SK-N-SH (cell line): ENCODE data around the gene MINDY4. TPM values are rescaled to one million over a fixed set of nuclear protein-coding genes. Genes with fewer than 3 reads are reported as not detected.

ENCODE experiments used
- CTCF ChIA-PET: fragments of 300-600, 350-600 bp; formaldehyde crosslinking; extraction: SDS; loops from one replicate; lab custom pipeline; 2021; lab: Yijun Ruan, JAX
- POLR2A ChIA-PET: fragments of 350-600 bp; sonication (Branson Sonifier 250); formaldehyde crosslinking; extraction: SDS; loops from one replicate; lab custom pipeline; 2020; ENCODE audit warnings: antibody characterized with exemption, inconsistent platforms; lab: Yijun Ruan, JAX
- DNase-seq: peaks from one replicate; pipeline ENCODE4 v3.0.0; 2012
- H2AFZ ChIP-seq: fragments of 200-600 bp; sonication (generic); 2 replicates; pipeline ENCODE4 v1.8.1; 2016; ENCODE audit warnings: antibody characterized with exemption, mild to moderate bottlenecking, low read depth
- H3F3A ChIP-seq: fragments of 200-600 bp; sonication (generic); replicated peaks from 2 replicates; pipeline ENCODE3; 2016; ENCODE audit warnings: antibody characterized with exemption, mild to moderate bottlenecking; ENCODE audit not compliant: insufficient read depth
- H3K27ac ChIP-seq, 2 experiments: fragments of 200-500 bp in 1 of 2; fragments of 200-600 bp in 1 of 2; sonication (Bioruptor generic) in 1 of 2; sonication (generic), shearing (Covaris generic) in 1 of 2; 2 replicates each; pipeline versions ENCODE4 v1.5.1 to v1.6.1; 2014 to 2016; ENCODE audit warnings: low read depth in 2 of 2, inconsistent platforms in 1 of 2, low read length in 1 of 2, mild to moderate bottlenecking in 1 of 2, mixed read lengths in 1 of 2
- H3K27me3 ChIP-seq: fragments of 200-600 bp; sonication (generic), shearing (Covaris generic); 2 replicates; pipeline ENCODE4 v1.6.1; 2016; ENCODE audit warnings: mixed run types; ENCODE audit not compliant: insufficient read depth
- H3K36me3 ChIP-seq, 2 experiments: fragments of 200-500 bp in 1 of 2; fragments of 200-600 bp in 1 of 2; sonication (Bioruptor generic) in 1 of 2; sonication (generic) in 1 of 2; replicated peaks in 1 of 2; 2 replicates each; pipeline versions ENCODE3 to v1.5.1; 2014 to 2016; ENCODE audit warnings: low read length in 1 of 2, mild to moderate bottlenecking in 1 of 2; ENCODE audit not compliant: insufficient read depth in 2 of 2, control insufficient read depth in 1 of 2
- H3K4me1 ChIP-seq, 2 experiments: fragments of 200-500 bp in 1 of 2; fragments of 200-600 bp in 1 of 2; sonication (Bioruptor generic) in 1 of 2; sonication (generic), shearing (Covaris generic) in 1 of 2; 2 replicates each; pipeline versions ENCODE4 v1.5.1 to v1.6.1; 2014 to 2016; ENCODE audit warnings: low read depth in 1 of 2, low read length in 1 of 2, mixed run types in 1 of 2; ENCODE audit not compliant: insufficient read depth in 2 of 2, control insufficient read depth in 1 of 2
- H3K4me2 ChIP-seq: fragments of 200-600 bp; sonication (generic), shearing (Covaris generic); 2 replicates; pipeline ENCODE4 v1.6.1; 2017; ENCODE audit warnings: mixed run types
- H3K4me3 ChIP-seq, 2 experiments: fragments of 200-500 bp in 1 of 2; fragments of 200-600 bp in 1 of 2; sonication (Bioruptor generic) in 1 of 2; sonication (generic), shearing (Covaris generic) in 1 of 2; 2 replicates each; pipeline versions ENCODE4 v1.5.1 to v1.8.1; 2014 to 2016; ENCODE audit warnings: low read depth in 2 of 2, inconsistent platforms in 1 of 2, low read length in 1 of 2, mild to moderate bottlenecking in 1 of 2, mixed read lengths in 1 of 2, moderate library complexity in 1 of 2
- H3K79me2 ChIP-seq: fragments of 200-600 bp; sonication (generic); 2 replicates; pipeline ENCODE4 v1.8.1; 2017; ENCODE audit warnings: mild to moderate bottlenecking; ENCODE audit not compliant: insufficient read depth
- H3K9ac ChIP-seq: fragments of 200-600 bp; sonication (generic); 2 replicates; pipeline ENCODE4 v1.6.1; 2017; ENCODE audit warnings: mixed run types
- H3K9me2 ChIP-seq: fragments of 200-600 bp; sonication (generic); 2 replicates; pipeline ENCODE4 v1.6.1; 2017; ENCODE audit warnings: mixed run types
- H3K9me3 ChIP-seq: fragments of 200-600 bp; sonication (generic); 2 replicates; pipeline ENCODE4 v1.6.1; 2017; ENCODE audit warnings: mixed run types, mild to moderate bottlenecking, moderate library complexity
- H4K20me1 ChIP-seq: fragments of 200-600 bp; sonication (generic); 2 replicates; pipeline ENCODE4 v1.6.1; 2017; ENCODE audit warnings: mild to moderate bottlenecking, mixed run types; ENCODE audit not compliant: insufficient read depth
- CHD2 ChIP-seq: fragments of 150-350 bp; IDR thresholded peaks from 2 replicates; pipeline ENCODE4 v1.6.1; 2018; ENCODE audit warnings: low read length; ENCODE audit not compliant: partially characterized antibody
- EP300 ChIP-seq, 2 experiments: IDR thresholded peaks; 2 replicates each; pipeline versions ENCODE4 v1.4.0 to v1.6.1; 2012; ENCODE audit warnings: borderline replicate concordance in 1 of 2, low read depth in 1 of 2, low read length in 1 of 2
- FOXJ3 ChIP-seq: sonication (generic); formaldehyde crosslinking; IDR thresholded peaks from 2 replicates; pipeline ENCODE4 v1.5.1; 2020; ENCODE audit warnings: mild to moderate bottlenecking, missing genetic modification reagents
- GABPA ChIP-seq: IDR thresholded peaks from 2 replicates; pipeline ENCODE4 v1.4.0; 2012; ENCODE audit warnings: low read depth, mild to moderate bottlenecking
- MEF2A ChIP-seq: IDR thresholded peaks from 2 replicates; pipeline ENCODE4 v1.4.0; 2012; ENCODE audit warnings: low read depth, borderline replicate concordance
- MXI1 ChIP-seq: IDR thresholded peaks from 2 replicates; pipeline ENCODE4 v1.6.1; 2012; ENCODE audit warnings: mild to moderate bottlenecking, low read depth, low read length, improper control_type of control experiment
- RXRA ChIP-seq: IDR thresholded peaks from 2 replicates; pipeline ENCODE4 v1.4.0; 2012; ENCODE audit warnings: low read depth, mild to moderate bottlenecking, borderline replicate concordance
- SIN3A ChIP-seq: IDR thresholded peaks from 2 replicates; pipeline ENCODE4 v1.6.1; 2012; ENCODE audit warnings: low read depth, mild to moderate bottlenecking, low read length, moderate library complexity, borderline replicate concordance
- TEAD4 ChIP-seq: IDR thresholded peaks from 2 replicates; pipeline ENCODE4 v1.4.0; 2012; ENCODE audit warnings: mild to moderate bottlenecking, borderline replicate concordance; ENCODE audit not compliant: insufficient read depth
- YY1 ChIP-seq: IDR thresholded peaks from 2 replicates; pipeline ENCODE4 v1.4.0; 2012; ENCODE audit warnings: low read depth, mild to moderate bottlenecking
- WGBS: methylation state at CpG from one replicate; pipeline ENCODE4 v1.1.6; 2017; ENCODE audit warnings: low lambda C conversion rate; 5-methylcytosine and 5-hydroxymethylcytosine counted together
- polyA plus RNA-seq, 3 experiments: library from polyadenylated mRNA; depleted of rRNA; stranded (reverse); fragments of >200 nt; gene quantifications; 2 replicates each; pipeline ENCODE4 v1.2.3, GENCODE V29; 2012
- TF ChIP-seq, protein P1 (sequence below): fragments of 150-350 bp; IDR thresholded peaks from 2 replicates; pipeline ENCODE4 v1.6.1; 2016; ENCODE audit warnings: mild to moderate bottlenecking, low read depth, low read length

Gene MINDY4
- polyA plus RNA-seq, 1 of the 3 experiments (the other 2 are of a cell fraction) = 1.8 TPM

DNA sequence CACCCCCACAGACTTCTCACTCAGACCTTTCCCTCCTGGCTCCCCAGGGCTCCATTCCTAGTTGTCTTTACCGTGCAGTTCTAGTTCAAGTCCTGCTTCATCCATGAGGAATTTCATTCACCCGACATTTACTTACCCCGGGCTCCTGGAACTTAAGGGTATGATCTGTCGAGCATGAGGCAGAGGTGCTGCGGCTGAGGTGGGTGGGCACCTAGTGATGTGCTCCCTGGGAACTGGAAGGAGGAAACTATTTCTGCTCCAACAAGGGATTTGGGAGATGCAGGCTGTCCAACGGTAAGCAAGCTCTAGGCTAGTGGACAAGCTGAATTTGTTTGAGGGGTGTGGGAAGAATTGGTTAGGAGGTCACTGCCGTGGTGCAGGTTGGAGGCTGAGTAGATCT lies 110.2 kb downstream of the MINDY4 start:
- H3K9me2 ChIP-seq = no peaks in the 10 kb centered on the region
- TF ChIP-seq TEAD4 (no peak), YY1 (no peak)
- H2AFZ ChIP-seq = no peak overlapping the region
- no peaks in the 10 kb centered on the region for H3K36me3 ChIP-seq
- ChIA-PET CTCF (interaction anchor here (0.9 to 2.3 kb wide), 4 partner anchors 57 to 253 kb away, joined by 4 to 7 read pairs (median 5); partner anchors contain the start of genes CRHR2 and GHRHR), POLR2A (interaction anchor here (0.5 kb wide), 1 partner anchor 16 kb away, joined by 3 read pairs; no protein-coding TSS in a partner anchor)
- no peak overlapping the region for H3K27ac ChIP-seq
- no peaks in the 10 kb centered on the region for H4K20me1 ChIP-seq
- H3K79me2 ChIP-seq = no peaks in the 10 kb centered on the region
- H3K4me1 ChIP-seq = peaks cover 0 to 29% of the 10 kb centered on the region in 2 experiments; a peak in 2 of 4 replicates
- 92% methylated on average over 7 of the region's 7 CpGs for WGBS
- H3K4me3 ChIP-seq = no peak overlapping the region
- no peak overlapping the region for H3K9ac ChIP-seq
- DNase-seq = no peak
- H3K27me3 ChIP-seq = no peaks in the 10 kb centered on the region
- H3K9me3 ChIP-seq = no peaks in the 10 kb centered on the region
- no peaks in the 10 kb centered on the region for H3F3A ChIP-seq
- H3K4me2 ChIP-seq = no peak overlapping the region

DNA sequence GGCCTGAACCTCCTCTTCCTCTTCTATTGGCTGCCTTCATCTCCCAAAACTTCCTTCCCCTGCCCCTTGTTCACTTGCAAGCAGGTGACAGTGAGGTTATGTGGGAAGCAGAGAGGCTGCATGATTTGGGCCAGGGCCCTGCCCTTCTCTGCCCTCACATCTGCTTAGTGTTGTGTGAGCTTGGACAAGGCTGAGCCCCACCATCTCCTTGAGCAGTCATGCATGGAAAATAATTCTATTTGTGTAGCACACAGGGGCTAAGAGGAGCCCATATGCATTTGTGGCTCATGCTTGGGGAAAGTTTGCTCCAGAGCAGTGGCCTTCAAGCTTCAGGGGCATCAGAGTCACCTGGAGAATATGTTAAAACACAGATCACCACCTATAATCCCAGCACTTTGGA lies 113.7 kb downstream of the MINDY4 start:
- ChIA-PET CTCF (interaction anchor here (0.6 to 1.9 kb wide), 7 partner anchors 10 to 238 kb away, joined by 3 to 6 read pairs (median 4); no protein-coding TSS in a partner anchor), POLR2A (interaction anchor here (0.6 kb wide), 1 partner anchor 620 kb away, joined by 3 read pairs; no protein-coding TSS in a partner anchor)
- Histone ChIP-seq H3K4me1 (peaks cover 7 to 57% of the 10 kb centered on the region in 2 experiments; a peak in 3 of 4 replicates), H3K27me3 (no peaks in the 10 kb centered on the region), H3K4me2 (no peak overlapping the region), H3K79me2 (no peaks in the 10 kb centered on the region), H3K27ac (peak overlapping the region in 1 of 2 experiments; percentile 11; a peak in 1 of 4 replicates), H3K36me3 (no peaks in the 10 kb centered on the region), H3K9me3 (no peaks in the 10 kb centered on the region), H3K9me2 (no peaks in the 10 kb centered on the region), H3F3A (peaks cover 14% of the 10 kb centered on the region), H3K9ac (no peak overlapping the region), H4K20me1 (no peaks in the 10 kb centered on the region), H3K4me3 (no peak overlapping the region), H2AFZ (no peak overlapping the region)
- TF ChIP-seq, protein P1, sequence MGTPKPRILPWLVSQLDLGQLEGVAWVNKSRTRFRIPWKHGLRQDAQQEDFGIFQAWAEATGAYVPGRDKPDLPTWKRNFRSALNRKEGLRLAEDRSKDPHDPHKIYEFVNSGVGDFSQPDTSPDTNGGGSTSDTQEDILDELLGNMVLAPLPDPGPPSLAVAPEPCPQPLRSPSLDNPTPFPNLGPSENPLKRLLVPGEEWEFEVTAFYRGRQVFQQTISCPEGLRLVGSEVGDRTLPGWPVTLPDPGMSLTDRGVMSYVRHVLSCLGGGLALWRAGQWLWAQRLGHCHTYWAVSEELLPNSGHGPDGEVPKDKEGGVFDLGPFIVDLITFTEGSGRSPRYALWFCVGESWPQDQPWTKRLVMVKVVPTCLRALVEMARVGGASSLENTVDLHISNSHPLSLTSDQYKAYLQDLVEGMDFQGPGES = no peak
- no peak for DNase-seq

DNA sequence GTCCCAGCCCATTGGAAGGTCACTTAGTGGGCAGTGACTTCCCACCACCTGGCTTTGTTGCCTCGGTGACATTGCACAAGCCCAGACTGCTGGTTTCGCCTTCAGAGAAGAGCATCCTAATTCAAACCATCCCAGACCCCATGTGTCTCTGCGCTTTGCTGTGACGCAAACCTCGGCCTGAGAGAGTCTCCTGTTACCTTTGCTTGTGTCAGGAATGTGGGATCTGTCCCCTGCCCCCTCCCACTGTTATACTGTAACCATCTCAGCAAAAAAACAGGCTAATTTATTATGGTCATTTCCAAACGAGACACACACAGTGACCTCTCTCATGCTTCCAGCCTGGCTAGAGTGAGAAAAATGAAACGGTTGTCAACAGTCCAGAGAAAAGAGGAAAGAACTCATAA lies 115.4 kb downstream of the MINDY4 start:
- TF ChIP-seq SIN3A (no peak), GABPA (no peak), MEF2A (no peak), RXRA (no peak), EP300 (IDR thresholded peaks at IDR 0.05; ENCODE audit: borderline replicate concordance in 1 of 2, low read depth in 1 of 2, low read length in 1 of 2) (peak in 1 of 2 experiments; percentile 55; a peak in 1 of 4 replicates), MXI1 (peak; percentile 78), FOXJ3 (CRISPR knock-in tag) (0 out of 2 replicates have a peak, but pooled peaks have one; percentile 40), CHD2 (peak; percentile 13)
- TF ChIP-seq, protein P1 = no peak
- H3K27me3 ChIP-seq = no peaks in the 10 kb centered on the region
- H3K4me1 ChIP-seq = peaks cover 7 to 50% of the 10 kb centered on the region in 2 experiments; a peak in 3 of 4 replicates
- H3K4me2 ChIP-seq = no peak overlapping the region
- 66% methylated on average over 7 of the region's 7 CpGs for WGBS
- H3K9me3 ChIP-seq = no peaks in the 10 kb centered on the region
- no peak overlapping the region for H3K4me3 ChIP-seq
- no peak overlapping the region for H3K9ac ChIP-seq
- no peaks in the 10 kb centered on the region for H3K36me3 ChIP-seq
- H4K20me1 ChIP-seq = no peaks in the 10 kb centered on the region
- peak overlapping the region in 1 of 2 experiments; percentile 92; a peak in 2 of 4 replicates for H3K27ac ChIP-seq
- no peak overlapping the region for H2AFZ ChIP-seq
- peak; percentile 79 for DNase-seq
- ChIA-PET CTCF (interaction anchor here (1.1 to 2.3 kb wide), 7 partner anchors 19 to 236 kb away, joined by 4 to 7 read pairs (median 5); no protein-coding TSS in a partner anchor), POLR2A (interaction anchor here (1.0 kb wide), 4 partner anchors 12 to 31 kb away, joined by 3 to 4 read pairs (median 3); no protein-coding TSS in a partner anchor)
- no peaks in the 10 kb centered on the region for H3K79me2 ChIP-seq
- H3K9me2 ChIP-seq = no peaks in the 10 kb centered on the region
- peaks cover 14% of the 10 kb centered on the region for H3F3A ChIP-seq
